GM19239 (cell line): ENCODE data around the gene RAB3D.
"Not testable (repeated sequence)": the region's sequence is repeated elsewhere in the genome, so short reads cannot be mapped to it uniquely, and the experiment has no call there.

Experiments
- DNase-seq: peaks from one replicate; pipeline ENCODE4 v3.0.0; 2011; ENCODE audit warnings: low spot score; ENCODE audit not compliant: insufficient read length
- FAIRE-seq: peaks from 2 replicates; lab custom pipeline; 2011; peaks lifted over from hg19 to GRCh38; lab: Jason Lieb, UNC

The RAB3D gene

GRCh38 chr19:11342429-11342828 lies 3.0 kb upstream of the RAB3D start:
- DNase-seq (no peak), FAIRE-seq (no peak)

GRCh38 chr19:11340099-11340467 lies 626 bp upstream of the RAB3D start:
- FAIRE-seq, DNase-seq: not testable (repeated sequence)

GRCh38 chr19:11338569-11339253 lies 746 bp downstream of the RAB3D start:
- FAIRE-seq (no peak), DNase-seq (no peak)

GRCh38 chr19:11338121-11338520 lies 1.3 kb downstream of the RAB3D start:
- DNase-seq (no peak), FAIRE-seq (no peak)

GRCh38 chr19:11337080-11337479 lies 2.4 kb downstream of the RAB3D start:
- DNase-seq: no peak
- FAIRE-seq: no peak

- DNase-seq (no peak), FAIRE-seq (no peak)
These were observed 3.9 kb downstream of the RAB3D start for GRCh38 chr19:11335449-11336146.

GRCh38 chr19:11333838-11334237 lies 5.6 kb downstream of the RAB3D start:
- not testable (repeated sequence) for DNase-seq, FAIRE-seq

- DNase-seq (no peak), FAIRE-seq (no peak)
These were observed 6.6 kb downstream of the RAB3D start for GRCh38 chr19:11332822-11333221.

- no peak for FAIRE-seq
- DNase-seq: no peak
These were observed 8.0 kb downstream of the RAB3D start for GRCh38 chr19:11331502-11331901.

- no peak for FAIRE-seq
- DNase-seq: no peak
These were observed 9.3 kb downstream of the RAB3D start for GRCh38 chr19:11330127-11330526.

- no peak for DNase-seq
- no peak for FAIRE-seq
These were observed 13.9 kb downstream of the RAB3D start for GRCh38 chr19:11325544-11325943.

- DNase-seq (no peak), FAIRE-seq (no peak)
These were observed 14.6 kb downstream of the RAB3D start for GRCh38 chr19:11324748-11325389.

GRCh38 chr19:11324079-11324661 lies 15.3 kb downstream of the RAB3D start:
- peak; percentile 42 for DNase-seq
- FAIRE-seq: peak; percentile 72

- FAIRE-seq (no peak), DNase-seq (no peak)
These were observed 15.8 kb downstream of the RAB3D start for GRCh38 chr19:11323601-11324078.

- DNase-seq: no peak
These were observed 17.0 kb downstream of the RAB3D start for GRCh38 chr19:11322269-11323024.

GRCh38 chr19:11321191-11322126 lies 18.0 kb downstream of the RAB3D start:
- no peak for DNase-seq
- no peak for FAIRE-seq

More at GRCh38 chr19:11322269-11323024, 17.0 kb downstream of the RAB3D start:
- FAIRE-seq: no peak

GRCh38 chr19:11320278-11320995 lies 19.0 kb downstream of the RAB3D start:
- DNase-seq, FAIRE-seq: not testable (repeated sequence)

- no peak for FAIRE-seq
- no peak for DNase-seq
These were observed 33.1 kb downstream of the RAB3D start for GRCh38 chr19:11306337-11306736.
